ENCODE results near the gene PDGFA.

DNA sequence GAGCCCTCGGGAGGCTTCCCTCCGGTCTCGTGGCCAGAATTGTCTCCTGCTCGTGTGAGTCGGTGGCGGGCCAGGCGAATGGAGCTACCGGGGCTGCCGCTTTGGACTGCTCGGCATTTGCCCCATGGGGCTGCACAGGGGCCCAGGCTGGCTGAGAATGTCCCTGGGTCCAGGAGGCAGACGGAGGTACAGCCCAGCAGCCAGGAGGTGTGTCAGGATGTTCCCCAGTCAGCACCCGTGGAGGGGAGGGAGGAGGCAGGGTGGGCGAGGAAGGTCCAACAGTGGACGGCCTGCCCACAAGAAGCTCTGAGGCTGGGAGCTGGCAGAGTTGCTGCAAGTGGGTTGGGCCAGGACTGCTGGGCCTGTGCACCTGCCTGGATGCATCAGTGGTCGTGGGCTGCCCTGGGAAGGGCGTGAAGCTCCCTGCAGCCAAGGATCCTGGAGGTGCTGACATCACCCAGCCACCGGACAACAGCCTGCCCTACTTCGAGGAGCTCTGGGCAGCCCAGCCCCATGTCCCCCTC is 46.4 kb downstream of the PDGFA start:
- TF ChIP-seq, protein P1, sequence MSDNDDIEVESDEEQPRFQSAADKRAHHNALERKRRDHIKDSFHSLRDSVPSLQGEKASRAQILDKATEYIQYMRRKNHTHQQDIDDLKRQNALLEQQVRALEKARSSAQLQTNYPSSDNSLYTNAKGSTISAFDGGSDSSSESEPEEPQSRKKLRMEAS (IDR thresholded peaks at IDR 0.05) = no peak
- TF ChIP-seq CREB1 (IDR thresholded peaks at IDR 0.05; ENCODE audit: low read depth) = no peak

Data from Ishikawa (cell line).